GM18951 (cell line): ENCODE results near the gene PDE1A.

Experiments
- POLR2A ChIP-seq: IDR thresholded peaks from 4 replicates; pipeline ENCODE4 v1.6.1; 2011; ENCODE audit warnings: mild to moderate bottlenecking; ENCODE audit not compliant: insufficient read length, insufficient read depth; ENCODE audit errors: extremely low read depth
- in situ Hi-C: fragments of 300-500 bp; cut with MboI; formaldehyde crosslinking; loops from one replicate; pipeline ENCODE4 v1.12.0; 2022; ENCODE audit warnings: low sequenced_read_pairs, mixed read lengths, inconsistent platforms; ENCODE audit not compliant: unreplicated experiment

Gene PDE1A

GRCh38 chr2:182265718-182266117 is 161.1 kb downstream of the PDE1A start:
- in situ Hi-C loops: no loop called here
- TF ChIP-seq POLR2A: no peak

- TF ChIP-seq POLR2A: no peak
- in situ Hi-C loops: no loop called here
Measured at GRCh38 chr2:182261860-182262387, 164.9 kb downstream of the PDE1A start.

- in situ Hi-C loops: no loop called here
- no peak for TF ChIP-seq POLR2A
Measured at GRCh38 chr2:182259629-182260150, 167.1 kb downstream of the PDE1A start.

- in situ Hi-C loops: no loop called here
- no peak for TF ChIP-seq POLR2A
Measured at GRCh38 chr2:182252534-182252933, 174.3 kb downstream of the PDE1A start.

- in situ Hi-C loops: no loop called here
- TF ChIP-seq POLR2A: no peak
Measured at GRCh38 chr2:182248898-182249297, 177.9 kb downstream of the PDE1A start.

- in situ Hi-C loops: no loop called here
- TF ChIP-seq POLR2A: no peak
Measured at GRCh38 chr2:182248362-182248761, 178.5 kb downstream of the PDE1A start.

GRCh38 chr2:182247831-182248230 is 179.0 kb downstream of the PDE1A start:
- in situ Hi-C loops: no loop called here
- TF ChIP-seq POLR2A: no peak

GRCh38 chr2:182245963-182246362 is 180.9 kb downstream of the PDE1A start:
- no peak for TF ChIP-seq POLR2A
- in situ Hi-C loops: no loop called here

GRCh38 chr2:182242609-182243008 is 184.2 kb downstream of the PDE1A start:
- in situ Hi-C loops: no loop called here
- TF ChIP-seq POLR2A: no peak

GRCh38 chr2:182241936-182242335 is 184.9 kb downstream of the PDE1A start:
- no peak for TF ChIP-seq POLR2A
- in situ Hi-C loops: no loop called here

- in situ Hi-C loops: no loop called here
- TF ChIP-seq POLR2A: no peak
Measured at GRCh38 chr2:182240862-182241371, 185.9 kb downstream of the PDE1A start.

GRCh38 chr2:182230561-182230960 is 196.3 kb downstream of the PDE1A start:
- no peak for TF ChIP-seq POLR2A
- in situ Hi-C loops: no loop called here

GRCh38 chr2:182229297-182229696 is 197.5 kb downstream of the PDE1A start:
- no peak for TF ChIP-seq POLR2A

GRCh38 chr2:182228741-182229140 is 198.1 kb downstream of the PDE1A start:
- in situ Hi-C loops: no loop called here
- no peak for TF ChIP-seq POLR2A

More at GRCh38 chr2:182229297-182229696, 197.5 kb downstream of the PDE1A start:
- in situ Hi-C loops: no loop called here

- TF ChIP-seq POLR2A: no peak
- in situ Hi-C loops: no loop called here
Measured at GRCh38 chr2:182228073-182228473, 198.8 kb downstream of the PDE1A start.

GRCh38 chr2:182226807-182227206 is 200.0 kb downstream of the PDE1A start:
- in situ Hi-C loops: no loop called here
- no peak for TF ChIP-seq POLR2A
